KOPT-K1 (cell line): ENCODE results near the gene ACTN4.

Source experiments
- H3K27ac ChIP-seq: fragments of 200-600 bp; sonication (generic); 2 replicates; pipeline ENCODE4 v1.5.1; 2016; ENCODE audit warnings: antibody characterized with exemption, mild to moderate bottlenecking, low read depth, low read length; ENCODE audit not compliant: poor library complexity, severe bottlenecking
- H3K36me3 ChIP-seq: fragments of 200-600 bp; sonication (generic); 2 replicates; pipeline ENCODE4 v1.5.1; 2017; ENCODE audit warnings: antibody characterized with exemption, mild to moderate bottlenecking, low read length, moderate library complexity; ENCODE audit not compliant: insufficient read depth
- H3K9me3 ChIP-seq: fragments of 200-600 bp; sonication (generic); 2 replicates; pipeline ENCODE4 v1.5.1; 2017; ENCODE audit warnings: antibody characterized with exemption, low read length, mild to moderate bottlenecking; ENCODE audit not compliant: insufficient read depth, poor library complexity, severe bottlenecking

Gene ACTN4

DNA sequence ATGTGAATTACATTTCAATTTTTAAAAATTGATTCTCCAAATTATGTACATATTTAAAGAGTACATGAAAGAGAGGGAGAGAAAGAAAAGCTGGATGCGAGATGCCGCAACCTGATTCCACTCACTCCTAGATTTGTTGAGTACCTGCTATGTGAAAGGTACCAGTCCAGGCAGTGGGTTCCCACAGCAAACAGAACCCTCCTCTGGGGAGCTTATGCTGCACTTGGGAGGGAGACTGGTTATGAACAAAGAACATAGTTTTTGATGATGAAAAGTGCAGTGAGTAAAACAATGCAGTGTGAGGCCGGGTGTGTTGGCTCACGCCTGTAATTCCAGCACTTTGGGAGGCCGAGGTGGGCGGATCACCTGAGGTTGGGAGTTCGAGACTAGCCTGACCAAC is 43.4 kb downstream of the ACTN4 start:
- H3K36me3 ChIP-seq: no peaks in the 10 kb centered on the region
- no peak overlapping the region for H3K27ac ChIP-seq
- no peaks in the 10 kb centered on the region for H3K9me3 ChIP-seq

DNA sequence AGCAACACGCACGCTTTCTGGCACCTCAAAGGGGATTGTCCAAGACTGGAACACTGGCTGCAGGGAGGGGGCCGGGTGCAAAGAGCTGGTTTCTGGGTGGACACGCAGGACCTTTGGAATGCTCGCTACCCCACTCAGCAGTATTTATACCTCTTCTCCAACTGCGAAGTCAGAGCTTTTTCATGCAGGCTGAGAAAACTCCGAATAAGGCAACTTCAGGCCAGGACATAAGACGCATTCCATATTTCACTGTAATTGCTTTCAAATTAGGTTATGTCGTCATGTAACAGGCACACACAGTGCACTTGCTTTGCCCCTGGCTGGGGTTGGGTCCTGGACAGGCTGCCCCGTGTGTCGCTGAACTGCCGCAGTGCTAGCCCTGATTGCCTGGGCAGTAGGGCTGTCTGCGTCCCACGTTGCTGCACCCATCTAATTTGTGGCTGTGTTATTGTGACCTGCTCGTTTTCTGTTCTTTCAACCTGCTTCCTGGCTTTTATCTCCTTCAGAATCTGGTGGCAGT is 44.5 kb downstream of the ACTN4 start:
- Histone ChIP-seq H3K36me3 (no peaks in the 10 kb centered on the region), H3K27ac (no peak overlapping the region)

DNA sequence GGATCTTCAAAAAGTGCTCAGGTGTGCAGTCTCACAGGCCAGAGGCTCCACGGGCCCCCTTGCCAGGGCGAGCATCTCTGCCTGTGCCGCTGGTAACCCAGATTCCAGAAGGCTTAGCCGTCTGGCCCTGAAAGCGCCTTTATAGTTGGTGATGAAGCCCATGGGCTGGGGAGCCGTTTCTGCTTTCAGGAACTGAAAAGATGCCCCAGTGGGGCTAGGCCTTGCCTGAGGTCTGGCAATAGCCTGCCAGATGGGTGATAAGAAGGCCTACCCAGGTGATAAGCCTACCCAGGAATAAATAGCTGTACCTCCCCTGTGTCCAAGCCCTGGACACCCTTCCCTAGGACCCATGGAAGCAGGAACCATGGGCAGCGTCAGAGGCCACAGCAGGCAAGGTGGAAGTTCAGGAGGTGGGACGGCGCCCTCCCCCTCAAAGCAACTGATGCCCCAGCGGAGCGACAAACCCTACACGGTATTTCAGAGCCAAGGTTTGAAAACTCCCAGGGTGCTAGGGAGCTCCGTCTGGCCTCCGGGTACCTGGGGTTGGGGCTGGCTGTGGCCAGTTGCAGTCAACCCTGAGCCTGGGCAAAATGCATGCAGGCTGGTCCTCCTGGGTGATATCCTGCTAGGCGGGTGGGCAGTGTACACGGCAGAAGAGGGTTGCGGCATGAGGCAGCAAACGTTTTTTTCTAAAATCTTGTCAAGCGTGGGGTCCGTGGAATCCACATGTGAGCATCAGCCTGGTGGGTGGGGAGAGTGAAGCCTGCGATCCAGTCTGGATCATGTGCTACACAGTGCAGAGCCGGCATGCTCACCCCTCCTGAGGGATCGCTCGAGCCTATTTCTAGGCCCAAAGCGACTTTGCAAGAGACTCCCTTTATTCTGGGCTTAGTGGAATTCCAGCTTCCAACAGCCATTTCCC is 45.3 kb downstream of the ACTN4 start:
- H3K27ac ChIP-seq: no peak overlapping the region
- no peaks in the 10 kb centered on the region for H3K9me3 ChIP-seq
- no peaks in the 10 kb centered on the region for H3K36me3 ChIP-seq

More for the DNA sequence above, 44.5 kb downstream of the ACTN4 start:
- no peaks in the 10 kb centered on the region for H3K9me3 ChIP-seq

DNA sequence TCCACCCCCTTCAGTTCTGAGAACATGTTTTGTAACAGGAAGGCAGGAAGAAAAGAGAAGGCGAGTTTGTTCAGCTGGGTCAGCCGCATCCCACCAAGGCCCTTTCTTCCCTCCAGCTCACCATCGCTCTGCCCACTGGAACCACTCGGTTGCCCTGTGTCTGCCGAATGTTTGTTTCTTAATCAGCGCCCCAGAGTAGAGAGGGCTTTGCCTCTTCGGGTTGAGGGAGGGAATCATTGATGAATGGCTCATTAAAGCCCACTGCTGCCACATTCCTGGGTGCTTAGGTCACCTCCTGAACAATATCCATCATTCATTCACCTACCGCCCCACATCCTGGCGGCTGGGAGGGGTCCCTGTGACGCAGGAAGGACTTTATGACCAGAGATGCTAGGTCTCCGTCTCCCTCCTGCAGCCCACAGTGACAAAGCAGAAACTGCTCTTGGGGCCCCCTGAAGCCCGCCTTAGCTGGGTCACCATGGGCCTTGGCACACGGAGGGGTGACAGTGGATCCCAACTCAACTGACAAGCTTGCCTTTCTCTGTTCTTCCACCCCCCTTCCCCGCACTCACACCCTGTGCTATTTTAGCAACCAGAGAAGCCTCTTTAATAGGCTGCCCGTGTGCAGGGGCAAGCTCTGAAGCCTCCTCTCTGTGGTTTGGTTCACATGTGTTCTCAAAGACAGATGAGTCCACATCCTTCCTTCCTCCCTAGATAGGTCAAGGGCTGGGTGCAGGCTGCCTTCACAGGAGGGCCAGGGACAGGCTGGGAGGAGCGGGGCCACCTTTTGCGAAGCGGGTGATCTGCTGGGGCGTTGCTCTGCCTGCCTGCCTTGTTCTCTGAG is 46.2 kb downstream of the ACTN4 start:
- H3K36me3 ChIP-seq: no peaks in the 10 kb centered on the region
- no peak overlapping the region for H3K27ac ChIP-seq
- H3K9me3 ChIP-seq: no peaks in the 10 kb centered on the region

DNA sequence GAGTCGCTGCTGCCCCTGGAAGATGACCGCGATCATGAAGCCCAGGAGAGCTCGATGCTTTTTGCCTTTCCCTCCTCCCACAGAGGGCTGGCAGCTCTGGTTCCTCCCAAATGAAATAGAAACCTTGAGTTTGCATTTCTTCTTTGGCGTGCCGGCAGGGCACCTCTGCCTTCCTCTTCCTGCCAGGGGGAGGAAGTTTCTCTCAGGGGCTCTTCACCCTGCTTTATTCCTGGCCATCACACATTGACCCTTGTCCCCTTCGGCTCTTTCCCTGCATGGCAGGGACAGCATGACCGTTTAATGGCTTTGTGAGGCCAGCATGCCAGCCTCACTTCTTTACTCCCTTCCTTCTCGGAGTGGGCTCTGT is 47.9 kb downstream of the ACTN4 start:
- Histone ChIP-seq H3K27ac (no peak overlapping the region), H3K36me3 (0 out of 2 replicates have a peak, but pooled peaks cover under 1% of the 10 kb centered on the region), H3K9me3 (no peaks in the 10 kb centered on the region)

DNA sequence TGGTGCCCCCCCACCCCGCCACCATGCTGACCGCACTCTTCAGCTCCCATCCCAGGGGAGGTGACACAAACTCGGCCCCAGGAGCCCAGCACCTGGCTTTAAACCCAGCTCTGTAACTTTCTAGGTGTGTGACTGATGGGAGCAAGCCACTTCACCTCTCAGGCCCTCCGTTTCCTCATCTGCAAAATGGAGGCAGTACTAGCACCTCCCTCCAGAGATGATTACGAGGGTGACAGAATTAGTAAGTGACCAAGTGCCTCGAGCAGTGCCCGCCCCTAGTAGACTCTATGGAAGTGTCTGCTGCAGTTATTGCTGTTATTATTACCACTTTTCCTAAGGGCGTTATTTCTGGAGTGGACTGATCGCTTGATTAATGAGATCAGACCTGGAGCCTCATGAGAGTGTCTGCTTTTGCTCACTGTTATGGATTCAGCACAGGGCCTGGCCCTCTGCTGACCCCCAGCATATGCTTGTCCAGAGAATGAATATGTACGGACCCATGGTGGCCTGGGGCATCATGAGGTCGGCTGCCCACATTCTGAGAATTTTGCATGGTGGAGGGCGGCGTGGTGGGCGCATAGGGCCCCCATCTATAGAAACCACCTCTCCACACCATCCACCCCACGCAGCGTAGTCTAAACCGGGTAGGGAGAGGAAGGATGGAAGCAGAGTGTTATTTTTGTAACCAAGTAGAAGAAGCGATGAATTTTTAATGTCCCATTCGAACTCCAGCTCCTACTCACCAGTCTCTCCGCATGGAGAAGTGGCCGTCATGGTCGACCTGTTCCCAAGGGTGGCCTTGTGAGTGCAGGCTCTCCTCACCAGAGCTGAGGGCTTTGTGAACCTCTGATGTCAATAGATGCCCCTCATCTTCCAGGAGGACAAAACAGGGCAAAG is 48.6 kb downstream of the ACTN4 start:
- peaks cover 8% of the 10 kb centered on the region; the same call in 1 of the 2 replicates for H3K36me3 ChIP-seq
- no peaks in the 10 kb centered on the region for H3K9me3 ChIP-seq
- no peak overlapping the region for H3K27ac ChIP-seq

DNA sequence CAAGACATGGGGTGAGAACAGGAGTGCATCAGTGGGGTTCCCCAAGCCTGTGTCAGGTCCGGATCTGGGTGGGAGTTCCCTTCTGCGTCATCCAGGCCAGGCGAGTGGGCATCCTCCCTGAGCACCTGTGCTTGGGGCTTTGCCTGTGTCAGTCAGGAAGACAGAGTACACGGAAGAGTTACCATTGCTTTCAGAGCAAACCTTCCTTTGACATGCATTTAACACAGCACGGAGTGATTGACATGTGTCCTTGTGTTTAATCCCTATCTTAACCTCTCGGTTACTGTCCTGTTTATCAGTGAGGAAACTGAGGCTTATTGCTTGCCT is 49.2 kb downstream of the ACTN4 start:
- Histone ChIP-seq H3K9me3 (no peaks in the 10 kb centered on the region), H3K36me3 (peaks cover 14% of the 10 kb centered on the region; the same call in 1 of the 2 replicates), H3K27ac (no peak overlapping the region)

DNA sequence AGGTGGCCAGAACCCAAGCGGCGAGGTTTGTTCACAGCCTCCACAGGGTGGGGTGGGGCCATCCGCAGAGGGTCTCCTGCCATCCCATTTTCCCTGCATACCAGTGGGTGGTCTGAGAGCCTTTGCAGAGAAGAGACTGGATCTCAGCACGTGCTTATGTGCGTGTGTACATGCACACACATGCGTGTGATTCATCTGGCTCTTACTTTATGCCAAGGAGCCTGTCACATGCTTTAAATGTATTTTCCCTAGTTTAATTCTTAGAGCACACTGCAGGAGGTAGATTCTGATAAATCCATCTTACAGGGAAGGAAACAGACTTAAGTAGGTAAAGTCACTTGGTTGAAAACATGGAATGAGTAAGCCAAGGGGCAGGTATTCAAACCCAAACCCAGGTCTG is 49.7 kb downstream of the ACTN4 start:
- Histone ChIP-seq H3K36me3 (peaks cover 19% of the 10 kb centered on the region; the same call in 1 of the 2 replicates), H3K27ac (no peak overlapping the region), H3K9me3 (no peaks in the 10 kb centered on the region)

DNA sequence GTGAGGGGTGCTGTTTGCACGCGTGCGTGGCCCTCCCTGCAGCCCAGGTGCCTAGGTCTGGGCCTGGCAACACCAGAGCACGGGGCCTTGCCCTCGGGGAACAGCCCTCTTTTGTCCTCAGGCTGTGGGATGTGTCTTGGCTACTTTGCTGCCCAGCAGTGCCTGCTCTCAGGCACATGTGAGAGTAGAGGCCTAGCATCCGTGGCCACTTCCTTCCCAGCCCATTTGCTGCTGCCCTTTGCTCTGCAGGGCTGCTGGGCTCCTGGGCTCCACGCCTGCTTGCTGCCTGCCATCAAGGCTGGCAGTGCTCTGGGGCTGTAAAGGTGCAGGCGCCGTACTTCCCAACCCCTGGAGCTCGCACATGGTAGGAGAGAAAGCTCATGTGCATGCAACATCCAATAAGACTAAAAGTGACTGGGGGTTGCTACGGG is 50.2 kb downstream of the ACTN4 start:
- H3K27ac ChIP-seq: no peak overlapping the region
- H3K9me3 ChIP-seq: no peaks in the 10 kb centered on the region
- peaks cover 24% of the 10 kb centered on the region; the same call in 1 of the 2 replicates for H3K36me3 ChIP-seq

DNA sequence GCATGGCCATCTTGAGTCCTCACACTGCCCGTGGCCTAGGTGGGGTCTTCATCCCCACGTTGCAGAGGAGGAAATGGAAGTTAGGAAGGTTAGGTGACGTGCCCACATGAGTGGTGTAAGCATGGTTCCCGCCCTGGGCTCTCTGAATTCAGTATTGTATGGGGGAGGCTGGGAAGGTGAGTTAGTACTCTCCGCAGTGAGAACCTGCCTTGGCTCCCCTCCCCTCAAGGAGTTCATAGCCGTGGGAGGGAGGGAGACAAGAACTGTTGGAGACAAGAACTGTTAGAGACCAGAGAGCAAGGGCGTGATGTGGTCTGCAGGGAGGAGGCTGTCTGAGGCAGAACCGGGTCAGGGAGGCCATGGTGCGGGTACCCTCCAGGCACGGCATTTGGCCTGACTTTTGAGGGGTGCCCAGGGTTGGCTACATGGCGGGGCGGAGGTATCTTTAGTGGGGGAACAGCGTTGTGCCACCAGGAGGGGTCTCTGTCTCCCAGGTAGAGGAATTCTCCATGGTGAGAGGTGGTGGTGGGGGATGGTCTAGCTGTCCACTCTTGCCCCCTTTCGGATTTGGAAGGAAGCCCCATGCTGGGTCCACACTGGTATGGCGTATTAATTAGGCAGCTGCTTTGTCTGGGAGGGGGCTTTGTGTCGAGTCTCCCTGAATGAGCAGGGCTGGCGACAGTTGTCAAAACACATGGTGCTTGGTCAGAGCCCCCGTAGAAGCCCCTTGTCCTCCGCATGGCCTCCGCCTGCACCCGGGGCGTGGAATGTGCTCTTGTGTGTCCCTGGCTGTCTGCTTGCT is 51.0 kb downstream of the ACTN4 start:
- H3K9me3 ChIP-seq: no peaks in the 10 kb centered on the region
- H3K36me3 ChIP-seq: peaks cover 27% of the 10 kb centered on the region; the same call in 1 of the 2 replicates
- H3K27ac ChIP-seq: no peak overlapping the region

DNA sequence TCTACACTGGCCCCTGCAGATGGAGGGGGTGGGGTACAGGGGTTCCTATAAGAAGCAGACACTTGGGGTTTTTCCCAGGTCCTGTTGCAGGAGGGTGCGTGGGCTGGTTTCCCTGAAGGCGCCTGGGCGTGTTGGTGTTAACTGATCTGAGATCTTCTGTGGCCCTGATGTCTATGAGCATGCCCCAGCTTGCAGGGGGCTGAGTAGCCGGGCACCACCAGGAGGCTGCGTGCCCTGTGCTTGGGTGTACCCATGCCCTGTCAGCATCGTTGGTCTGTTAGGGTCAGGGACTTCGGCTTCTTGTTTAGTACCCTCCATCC is 51.5 kb downstream of the ACTN4 start:
- no peaks in the 10 kb centered on the region for H3K9me3 ChIP-seq
- peaks cover 32% of the 10 kb centered on the region; the same call in 1 of the 2 replicates for H3K36me3 ChIP-seq
- no peak overlapping the region for H3K27ac ChIP-seq

DNA sequence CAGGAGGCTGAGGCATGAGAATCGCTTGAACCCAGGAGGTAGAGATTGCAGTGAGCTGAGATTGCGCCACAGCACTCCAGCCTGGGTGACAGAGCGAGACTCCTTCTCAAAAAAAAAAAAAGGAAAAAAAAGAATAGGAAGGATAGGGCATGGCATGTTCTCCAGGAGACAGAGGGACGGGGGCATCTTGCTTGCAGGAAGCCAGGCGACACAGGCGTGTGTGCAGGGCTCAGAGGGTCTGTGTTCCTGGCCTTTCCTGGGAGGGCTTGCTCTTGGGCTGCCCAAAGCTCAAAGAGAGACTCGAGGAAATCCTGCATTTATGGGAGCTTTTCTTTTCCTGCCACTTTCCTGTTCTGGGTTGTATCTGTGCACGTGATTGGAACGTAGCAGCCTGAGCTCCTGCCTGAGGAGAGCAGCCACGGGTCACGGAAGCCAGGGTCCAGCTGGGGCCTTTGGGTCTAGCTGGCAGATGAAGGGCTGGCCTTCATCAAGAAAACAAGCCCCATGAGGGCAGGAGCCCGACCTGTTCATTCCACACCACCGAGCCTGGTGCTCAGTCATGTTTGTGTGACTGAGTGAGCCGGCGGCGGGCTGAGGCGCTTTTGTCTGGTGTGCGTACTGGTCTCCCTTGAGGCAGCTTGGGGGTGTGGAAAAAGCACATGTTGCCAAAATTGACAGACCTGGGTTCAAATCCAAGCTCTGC is 52.3 kb downstream of the ACTN4 start:
- H3K27ac ChIP-seq: no peak overlapping the region
- no peaks in the 10 kb centered on the region for H3K9me3 ChIP-seq
- H3K36me3 ChIP-seq: peaks cover 37% of the 10 kb centered on the region; the same call in 1 of the 2 replicates

DNA sequence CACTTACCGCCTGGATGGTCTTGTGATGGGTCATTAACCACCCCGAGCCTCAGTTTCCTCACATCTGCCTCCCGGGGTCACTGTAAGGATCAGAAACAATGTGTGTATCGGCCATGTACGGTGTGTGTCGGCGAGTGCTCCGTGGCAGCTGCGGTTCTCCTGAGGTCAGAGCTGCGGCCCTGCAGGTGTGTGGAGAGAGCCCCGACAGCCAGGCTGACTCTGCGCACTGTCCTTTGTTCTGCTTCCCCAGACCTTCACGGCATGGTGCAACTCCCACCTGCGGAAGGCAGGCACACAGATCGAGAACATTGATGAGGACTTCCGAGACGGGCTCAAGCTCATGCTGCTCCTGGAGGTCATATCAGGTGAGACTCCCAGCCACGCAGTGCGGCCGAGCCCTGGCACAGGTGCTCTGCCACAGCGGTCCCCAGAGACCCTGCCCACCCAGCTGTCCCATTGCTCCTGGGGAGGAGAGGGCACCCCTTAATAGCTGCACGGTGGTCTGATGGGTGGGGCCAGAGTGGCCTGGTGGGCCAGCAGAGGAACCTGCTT is 53.0 kb downstream of the ACTN4 start:
- no peak overlapping the region for H3K27ac ChIP-seq
- peaks cover 43% of the 10 kb centered on the region; the same call in 1 of the 2 replicates for H3K36me3 ChIP-seq
- H3K9me3 ChIP-seq: no peaks in the 10 kb centered on the region
